WTC11 (cell line): ENCODE results near the gene CARHSP1.

Experiments
- FOXJ3 ChIP-seq: sonication (generic); formaldehyde crosslinking; IDR thresholded peaks from 2 replicates; pipeline ENCODE4 v1.9.0; 2021; ENCODE audit warnings: missing genetic modification reagents, mild to moderate bottlenecking, borderline replicate concordance
- MAX ChIP-seq: sonication (generic); formaldehyde crosslinking; IDR thresholded peaks from 2 replicates; pipeline ENCODE4 v1.8.0; 2022; ENCODE audit warnings: mild to moderate bottlenecking, missing genetic modification reagents
- MLX ChIP-seq: sonication (generic); formaldehyde crosslinking; IDR thresholded peaks from 2 replicates; pipeline ENCODE4 v1.8.1; 2023; ENCODE audit warnings: mild to moderate bottlenecking, missing genetic modification reagents, moderate library complexity
- TEAD4 ChIP-seq: sonication (generic); formaldehyde crosslinking; IDR thresholded peaks from 2 replicates; pipeline ENCODE4 v1.8.0; 2022; ENCODE audit warnings: mild to moderate bottlenecking, missing genetic modification reagents
- ZNF232 ChIP-seq: sonication (generic); formaldehyde crosslinking; IDR thresholded peaks from 2 replicates; pipeline ENCODE4 v1.8.0; 2022; ENCODE audit warnings: mild to moderate bottlenecking, missing genetic modification reagents
- TF ChIP-seq, protein P1 (sequence below): fragments of 200-600 bp; IDR thresholded peaks from 2 replicates; pipeline ENCODE4 v1.8.0; 2022; ENCODE audit warnings: antibody characterized with exemption

- TF ChIP-seq MLX (CRISPR knock-in tag) = no peak
- TF ChIP-seq FOXJ3 = no peak
- TF ChIP-seq, protein P1, sequence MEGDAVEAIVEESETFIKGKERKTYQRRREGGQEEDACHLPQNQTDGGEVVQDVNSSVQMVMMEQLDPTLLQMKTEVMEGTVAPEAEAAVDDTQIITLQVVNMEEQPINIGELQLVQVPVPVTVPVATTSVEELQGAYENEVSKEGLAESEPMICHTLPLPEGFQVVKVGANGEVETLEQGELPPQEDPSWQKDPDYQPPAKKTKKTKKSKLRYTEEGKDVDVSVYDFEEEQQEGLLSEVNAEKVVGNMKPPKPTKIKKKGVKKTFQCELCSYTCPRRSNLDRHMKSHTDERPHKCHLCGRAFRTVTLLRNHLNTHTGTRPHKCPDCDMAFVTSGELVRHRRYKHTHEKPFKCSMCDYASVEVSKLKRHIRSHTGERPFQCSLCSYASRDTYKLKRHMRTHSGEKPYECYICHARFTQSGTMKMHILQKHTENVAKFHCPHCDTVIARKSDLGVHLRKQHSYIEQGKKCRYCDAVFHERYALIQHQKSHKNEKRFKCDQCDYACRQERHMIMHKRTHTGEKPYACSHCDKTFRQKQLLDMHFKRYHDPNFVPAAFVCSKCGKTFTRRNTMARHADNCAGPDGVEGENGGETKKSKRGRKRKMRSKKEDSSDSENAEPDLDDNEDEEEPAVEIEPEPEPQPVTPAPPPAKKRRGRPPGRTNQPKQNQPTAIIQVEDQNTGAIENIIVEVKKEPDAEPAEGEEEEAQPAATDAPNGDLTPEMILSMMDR = no peak
- no peak for TF ChIP-seq ZNF232
- no peak for TF ChIP-seq TEAD4 (CRISPR knock-in tag)
- TF ChIP-seq MAX (CRISPR knock-in tag) = no peak
Measured at GRCh38 chr16:8874388-8874787, 5.6 kb upstream of the CARHSP1 start.
